ENCODE data around the gene CEL.
"Not testable (repeated sequence)": the region's sequence is repeated elsewhere in the genome, so short reads cannot be mapped to it uniquely, and the experiment has no call there.

Gene CEL

GRCh38 chr9:133086212-133086860 is 24.6 kb downstream of the CEL start:
- not testable (repeated sequence) for DNase-seq (ENCODE audit: low read depth in 2 of 2)

GRCh38 chr9:133086894-133087293 is 25.1 kb downstream of the CEL start:
- no peak for DNase-seq (ENCODE audit: low read depth in 2 of 2)

- no peak for DNase-seq (ENCODE audit: low read depth in 2 of 2)
These were observed 25.8 kb downstream of the CEL start for GRCh38 chr9:133087429-133088145.

GRCh38 chr9:133088146-133088750 is 26.5 kb downstream of the CEL start:
- no peak for DNase-seq (ENCODE audit: low read depth in 2 of 2)

GRCh38 chr9:133088756-133089155 is 27.0 kb downstream of the CEL start:
- DNase-seq (ENCODE audit: low read depth in 2 of 2): no peak

GRCh38 chr9:133089271-133089671 is 27.5 kb downstream of the CEL start:
- DNase-seq (ENCODE audit: low read depth in 2 of 2): no peak

- DNase-seq (ENCODE audit: low read depth in 2 of 2): no peak
These were observed 28.4 kb downstream of the CEL start for GRCh38 chr9:133090187-133090586.

- no peak for DNase-seq (ENCODE audit: low read depth in 2 of 2)
These were observed 29.1 kb downstream of the CEL start for GRCh38 chr9:133090752-133091385.

- DNase-seq (ENCODE audit: low read depth in 2 of 2): not testable (repeated sequence)
These were observed 32.6 kb downstream of the CEL start for GRCh38 chr9:133094351-133094750.

- no peak for DNase-seq (ENCODE audit: low read depth in 2 of 2)
These were observed 33.1 kb downstream of the CEL start for GRCh38 chr9:133094842-133095393.

- DNase-seq (ENCODE audit: low read depth in 2 of 2): no peak
These were observed 36.4 kb downstream of the CEL start for GRCh38 chr9:133098104-133098754.

GRCh38 chr9:133098871-133099270 is 37.1 kb downstream of the CEL start:
- no peak for DNase-seq (ENCODE audit: low read depth in 2 of 2)

GRCh38 chr9:133099726-133100505 is 38.1 kb downstream of the CEL start:
- no peak for DNase-seq (ENCODE audit: low read depth in 2 of 2)

- no peak for DNase-seq (ENCODE audit: low read depth in 2 of 2)
These were observed 39.0 kb downstream of the CEL start for GRCh38 chr9:133100506-133101355.

GRCh38 chr9:133101356-133102189 is 39.8 kb downstream of the CEL start:
- no peak for DNase-seq (ENCODE audit: low read depth in 2 of 2)

- no peak for DNase-seq (ENCODE audit: low read depth in 2 of 2)
These were observed 40.6 kb downstream of the CEL start for GRCh38 chr9:133102190-133103021.

- DNase-seq (ENCODE audit: low read depth in 2 of 2): no peak
These were observed 41.6 kb downstream of the CEL start for GRCh38 chr9:133103183-133103986.
